DOHH2 (cell line): Measurements from ENCODE around the gene CREBBP.

Source experiments
- H3F3A ChIP-seq: fragments of 200-600 bp; sonication (generic), shearing (Covaris generic); 2 replicates; pipeline ENCODE4 v1.6.0; 2016; ENCODE audit warnings: antibody characterized with exemption, mild to moderate bottlenecking; ENCODE audit not compliant: control insufficient read depth, insufficient read depth
- H3K27ac ChIP-seq: fragments of 200-600 bp; sonication (generic); 2 replicates; pipeline ENCODE4 v1.5.1; 2014; ENCODE audit warnings: low read depth, mild to moderate bottlenecking, low read length, moderate library complexity
- H3K27me3 ChIP-seq: fragments of 200-600 bp; sonication (generic); 2 replicates; pipeline ENCODE4 v1.6.1; 2014; ENCODE audit warnings: mild to moderate bottlenecking, low read length, mixed read lengths; ENCODE audit not compliant: control insufficient read depth
- H3K36me3 ChIP-seq: fragments of 200-600 bp; sonication (generic); 2 replicates; pipeline ENCODE4 v1.6.1; 2014; ENCODE audit warnings: mild to moderate bottlenecking, low read length, moderate library complexity, mixed read lengths; ENCODE audit not compliant: control insufficient read depth
- H3K4me1 ChIP-seq: fragments of 200-600 bp; sonication (generic); 2 replicates; pipeline ENCODE4 v1.6.1; 2014; ENCODE audit warnings: mild to moderate bottlenecking, low read length, mixed read lengths; ENCODE audit not compliant: control insufficient read depth
- H3K4me2 ChIP-seq: fragments of 200-600 bp; sonication (generic); 2 replicates; pipeline ENCODE4 v1.6.0; 2014; ENCODE audit warnings: mild to moderate bottlenecking, low read length, moderate library complexity
- H3K4me3 ChIP-seq: fragments of 200-600 bp; sonication (generic); 2 replicates; pipeline ENCODE4 v1.5.1; 2014; ENCODE audit warnings: mild to moderate bottlenecking, low read length, mixed read lengths
- H3K79me2 ChIP-seq: fragments of 200-600 bp; sonication (generic); 2 replicates; pipeline ENCODE4 v1.6.1; 2014; ENCODE audit warnings: mild to moderate bottlenecking, low read length, mixed read lengths; ENCODE audit not compliant: control insufficient read depth
- H3K9me2 ChIP-seq: fragments of 200-600 bp; sonication (generic); replicated peaks from 2 replicates; pipeline ENCODE4 v1.6.1; 2014; ENCODE audit warnings: mild to moderate bottlenecking, low read length, mixed read lengths; ENCODE audit not compliant: control insufficient read depth
- H3K9me3 ChIP-seq: fragments of 200-600 bp; sonication (generic); 2 replicates; pipeline ENCODE4 v1.6.1; 2014; ENCODE audit warnings: antibody characterized with exemption, low read length, mixed read lengths; ENCODE audit not compliant: control insufficient read depth, insufficient read depth
- H4K20me1 ChIP-seq: fragments of 200-600 bp; sonication (generic); 2 replicates; pipeline ENCODE4 v1.6.0; 2014; ENCODE audit warnings: low read depth, mild to moderate bottlenecking, antibody characterized with exemption, low read length, moderate library complexity; ENCODE audit not compliant: control insufficient read depth, insufficient read depth
- EZH2phosphoT487 ChIP-seq: fragments of 200-600 bp; sonication (generic); IDR thresholded peaks from 2 replicates; pipeline ENCODE4 v1.6.1; 2017; ENCODE audit warnings: borderline replicate concordance, mild to moderate bottlenecking, antibody characterized with exemption, low read length, moderate library complexity, mixed read lengths
- TF ChIP-seq, protein P1 (sequence below): fragments of 200-600 bp; sonication (generic); IDR thresholded peaks from one replicate; pipeline ENCODE4 v1.5.1; 2014; ENCODE audit warnings: antibody characterized with exemption, mild to moderate bottlenecking, low read depth, low read length; ENCODE audit not compliant: poor library complexity, severe bottlenecking

The CREBBP gene

DNA sequence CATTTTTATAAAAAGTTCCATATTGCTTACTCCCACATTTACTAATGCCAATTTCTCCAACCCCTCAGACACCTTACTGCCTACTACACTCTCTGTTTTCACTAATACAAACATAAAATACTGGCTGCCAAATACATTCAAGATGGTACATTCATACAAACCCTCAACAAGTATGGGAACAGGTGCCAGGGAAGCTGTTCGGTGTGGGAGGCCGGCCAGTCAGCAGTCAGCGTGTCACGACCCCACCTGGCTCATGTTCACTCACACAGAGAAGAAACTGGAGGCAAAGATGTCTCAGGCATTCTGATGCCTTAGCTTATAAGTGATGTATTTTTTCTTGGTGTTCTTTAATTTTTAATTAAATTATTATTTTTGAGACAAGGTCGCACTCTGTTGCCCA, 120.8 kb downstream of the CREBBP start:
- H3K4me2 ChIP-seq, result no peak overlapping the region
- no peaks in the 10 kb centered on the region for H4K20me1 ChIP-seq
- TF ChIP-seq, protein P1, sequence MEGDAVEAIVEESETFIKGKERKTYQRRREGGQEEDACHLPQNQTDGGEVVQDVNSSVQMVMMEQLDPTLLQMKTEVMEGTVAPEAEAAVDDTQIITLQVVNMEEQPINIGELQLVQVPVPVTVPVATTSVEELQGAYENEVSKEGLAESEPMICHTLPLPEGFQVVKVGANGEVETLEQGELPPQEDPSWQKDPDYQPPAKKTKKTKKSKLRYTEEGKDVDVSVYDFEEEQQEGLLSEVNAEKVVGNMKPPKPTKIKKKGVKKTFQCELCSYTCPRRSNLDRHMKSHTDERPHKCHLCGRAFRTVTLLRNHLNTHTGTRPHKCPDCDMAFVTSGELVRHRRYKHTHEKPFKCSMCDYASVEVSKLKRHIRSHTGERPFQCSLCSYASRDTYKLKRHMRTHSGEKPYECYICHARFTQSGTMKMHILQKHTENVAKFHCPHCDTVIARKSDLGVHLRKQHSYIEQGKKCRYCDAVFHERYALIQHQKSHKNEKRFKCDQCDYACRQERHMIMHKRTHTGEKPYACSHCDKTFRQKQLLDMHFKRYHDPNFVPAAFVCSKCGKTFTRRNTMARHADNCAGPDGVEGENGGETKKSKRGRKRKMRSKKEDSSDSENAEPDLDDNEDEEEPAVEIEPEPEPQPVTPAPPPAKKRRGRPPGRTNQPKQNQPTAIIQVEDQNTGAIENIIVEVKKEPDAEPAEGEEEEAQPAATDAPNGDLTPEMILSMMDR, result no peak
- no peak for TF ChIP-seq EZH2phosphoT487
- no peaks in the 10 kb centered on the region for H3F3A ChIP-seq
- H3K4me1 ChIP-seq, result no peaks in the 10 kb centered on the region
- H3K27ac ChIP-seq, result no peak overlapping the region
- H3K36me3 ChIP-seq, result peaks cover 61% of the 10 kb centered on the region
- no peaks in the 10 kb centered on the region for H3K27me3 ChIP-seq
- H3K4me3 ChIP-seq, result no peak overlapping the region
- no peaks in the 10 kb centered on the region for H3K9me3 ChIP-seq
- H3K9me2 ChIP-seq, result no peaks in the 10 kb centered on the region
- H3K79me2 ChIP-seq, result no peaks in the 10 kb centered on the region

DNA sequence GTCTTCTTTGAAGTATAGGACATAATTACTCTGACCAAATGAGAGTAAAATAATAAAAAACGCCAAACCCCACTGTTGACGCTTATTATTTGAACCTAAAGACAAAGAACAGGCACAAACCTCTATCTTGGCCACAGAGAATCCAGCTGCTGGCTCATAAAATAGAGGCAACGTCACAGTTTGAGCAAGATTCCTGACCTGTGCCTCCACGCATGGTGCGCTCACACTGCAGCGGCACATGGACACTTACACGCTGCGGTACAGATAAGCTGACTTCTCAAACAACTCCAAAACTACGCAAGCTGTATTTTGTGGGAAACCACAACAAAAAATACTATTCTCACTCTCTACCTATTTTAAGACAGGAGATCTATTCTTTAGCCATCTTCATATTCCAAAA, 124.4 kb downstream of the CREBBP start:
- Histone ChIP-seq H3K36me3 (peaks cover 71% of the 10 kb centered on the region), H3K27me3 (no peaks in the 10 kb centered on the region), H3K9me2 (no peaks in the 10 kb centered on the region), H3K9me3 (no peaks in the 10 kb centered on the region), H3K79me2 (no peaks in the 10 kb centered on the region), H3K4me1 (no peaks in the 10 kb centered on the region), H3F3A (no peaks in the 10 kb centered on the region), H4K20me1 (no peaks in the 10 kb centered on the region), H3K4me2 (no peak overlapping the region), H3K4me3 (no peak overlapping the region), H3K27ac (no peak overlapping the region)
- TF ChIP-seq EZH2phosphoT487, result no peak
- TF ChIP-seq, protein P1, result no peak

DNA sequence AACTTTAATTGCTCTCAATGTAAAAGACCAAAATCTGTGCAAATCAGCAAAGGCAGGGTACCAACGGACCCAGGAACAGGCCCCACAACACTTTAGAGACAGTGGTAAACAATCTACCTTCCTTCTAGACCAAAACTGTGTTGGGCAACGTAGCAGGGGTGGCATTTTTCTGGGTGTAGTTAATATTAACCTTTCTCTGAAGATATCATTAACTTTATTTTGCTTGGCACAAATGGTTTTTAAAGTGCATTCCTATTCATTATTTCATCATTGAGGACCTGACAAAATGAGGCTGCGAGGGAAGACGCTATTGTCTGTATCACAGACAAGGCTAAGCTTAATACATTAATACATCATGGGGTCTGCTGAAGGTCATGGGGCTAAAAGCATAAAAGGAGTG, 125.3 kb downstream of the CREBBP start:
- no peaks in the 10 kb centered on the region for H3K9me2 ChIP-seq
- H3K4me3 ChIP-seq, result no peak overlapping the region
- H3K79me2 ChIP-seq, result no peaks in the 10 kb centered on the region
- H3K27me3 ChIP-seq, result no peaks in the 10 kb centered on the region
- no peaks in the 10 kb centered on the region for H3K9me3 ChIP-seq
- no peaks in the 10 kb centered on the region for H3K4me1 ChIP-seq
- H3K4me2 ChIP-seq, result no peak overlapping the region
- no peak for TF ChIP-seq EZH2phosphoT487
- TF ChIP-seq, protein P1, result no peak
- no peaks in the 10 kb centered on the region for H3F3A ChIP-seq
- no peaks in the 10 kb centered on the region for H4K20me1 ChIP-seq
- no peak overlapping the region for H3K27ac ChIP-seq
- peaks cover 78% of the 10 kb centered on the region for H3K36me3 ChIP-seq

DNA sequence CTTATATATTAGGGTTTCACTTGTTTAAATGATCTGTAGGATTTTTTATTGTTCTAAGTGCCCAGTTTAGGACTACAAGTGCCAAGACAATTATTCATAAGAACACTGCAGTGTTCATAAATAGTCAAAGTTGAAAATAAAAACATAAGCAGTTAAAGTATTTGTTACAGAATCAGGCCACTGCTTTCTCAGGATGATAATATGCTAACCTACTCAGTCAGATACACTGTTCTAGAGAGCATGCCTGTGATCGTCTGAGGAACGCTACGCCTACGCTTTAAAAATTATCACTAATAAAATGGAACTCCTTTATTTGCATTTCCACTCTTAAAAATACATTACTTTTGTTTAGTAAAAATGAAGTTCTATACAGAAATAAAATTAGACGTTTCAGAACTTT, 125.7 kb downstream of the CREBBP start:
- H3K4me2 ChIP-seq, result no peak overlapping the region

More for the DNA sequence above, 125.7 kb downstream of the CREBBP start:
- Histone ChIP-seq H3K27ac (no peak overlapping the region), H3K27me3 (no peaks in the 10 kb centered on the region), H3F3A (no peaks in the 10 kb centered on the region), H3K9me3 (no peaks in the 10 kb centered on the region), H4K20me1 (no peaks in the 10 kb centered on the region), H3K79me2 (no peaks in the 10 kb centered on the region), H3K4me1 (no peaks in the 10 kb centered on the region), H3K9me2 (no peaks in the 10 kb centered on the region), H3K4me3 (no peak overlapping the region), H3K36me3 (peaks cover 83% of the 10 kb centered on the region)
- TF ChIP-seq, protein P1, result no peak
- no peak for TF ChIP-seq EZH2phosphoT487
